PFSK-1 (cell line): ENCODE data around the gene APBB2.

Experiments
- POLR2AphosphoS5 ChIP-seq: IDR thresholded peaks from 2 replicates; pipeline ENCODE4 v1.6.1; 2012; ENCODE audit warnings: low read depth, mild to moderate bottlenecking, control low read depth, low read length, moderate library complexity
- REST ChIP-seq, 2 experiments: IDR thresholded peaks; 2 replicates each; pipeline versions ENCODE4 v1.6.1 to v1.8.0; 2011 to 2012; ENCODE audit warnings: low read depth in 2 of 2, low read length in 2 of 2, control low read depth in 1 of 2, inconsistent platforms in 1 of 2, mild to moderate bottlenecking in 1 of 2, moderate library complexity in 1 of 2; ENCODE audit not compliant: insufficient read depth in 1 of 2
- SIN3A ChIP-seq: IDR thresholded peaks from 2 replicates; pipeline ENCODE4 v1.6.1; 2012; ENCODE audit warnings: mild to moderate bottlenecking, low read length, moderate library complexity, borderline replicate concordance; ENCODE audit not compliant: insufficient read depth
- TAF1 ChIP-seq: IDR thresholded peaks from 2 replicates; pipeline ENCODE4 v1.6.1; 2012; ENCODE audit warnings: low read length, control low read depth, borderline replicate concordance; ENCODE audit not compliant: insufficient read depth

- TF ChIP-seq REST (IDR thresholded peaks at IDR 0.05; ENCODE audit: insufficient read depth in 1 of 2, low read depth in 2 of 2, low read length in 2 of 2) (no peak), SIN3A (no peak), POLR2AphosphoS5 (no peak), TAF1 (no peak)
Observed at GRCh38 chr4:41203841-41204240, 10.5 kb downstream of the APBB2 start.
